D721Med (cell line): ENCODE results near the gene KLF15.
"Not testable (repeated sequence)": the region's sequence is repeated elsewhere in the genome, so short reads cannot be mapped to it uniquely, and the experiment has no call there.

Experiments
- DNase-seq: peaks from one replicate; pipeline ENCODE4 v3.0.0; 2011; ENCODE audit warnings: low spot score; ENCODE audit not compliant: insufficient read length
- FAIRE-seq: peaks from 2 replicates; lab custom pipeline; 2011; peaks lifted over from hg19 to GRCh38; lab: Jason Lieb, UNC
- TF ChIP-seq, protein P1 (sequence below): IDR thresholded peaks from 2 replicates; pipeline ENCODE4 v1.5.1; 2012; ENCODE audit warnings: mild to moderate bottlenecking, control low read depth; ENCODE audit not compliant: insufficient read depth; ENCODE audit errors: missing control alignments

The KLF15 gene

GRCh38 chr3:126340943-126341754 is 16.1 kb downstream of the KLF15 start:
- no peak for FAIRE-seq
- DNase-seq, result no peak
- TF ChIP-seq, protein P1, sequence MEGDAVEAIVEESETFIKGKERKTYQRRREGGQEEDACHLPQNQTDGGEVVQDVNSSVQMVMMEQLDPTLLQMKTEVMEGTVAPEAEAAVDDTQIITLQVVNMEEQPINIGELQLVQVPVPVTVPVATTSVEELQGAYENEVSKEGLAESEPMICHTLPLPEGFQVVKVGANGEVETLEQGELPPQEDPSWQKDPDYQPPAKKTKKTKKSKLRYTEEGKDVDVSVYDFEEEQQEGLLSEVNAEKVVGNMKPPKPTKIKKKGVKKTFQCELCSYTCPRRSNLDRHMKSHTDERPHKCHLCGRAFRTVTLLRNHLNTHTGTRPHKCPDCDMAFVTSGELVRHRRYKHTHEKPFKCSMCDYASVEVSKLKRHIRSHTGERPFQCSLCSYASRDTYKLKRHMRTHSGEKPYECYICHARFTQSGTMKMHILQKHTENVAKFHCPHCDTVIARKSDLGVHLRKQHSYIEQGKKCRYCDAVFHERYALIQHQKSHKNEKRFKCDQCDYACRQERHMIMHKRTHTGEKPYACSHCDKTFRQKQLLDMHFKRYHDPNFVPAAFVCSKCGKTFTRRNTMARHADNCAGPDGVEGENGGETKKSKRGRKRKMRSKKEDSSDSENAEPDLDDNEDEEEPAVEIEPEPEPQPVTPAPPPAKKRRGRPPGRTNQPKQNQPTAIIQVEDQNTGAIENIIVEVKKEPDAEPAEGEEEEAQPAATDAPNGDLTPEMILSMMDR, result no peak

DNA sequence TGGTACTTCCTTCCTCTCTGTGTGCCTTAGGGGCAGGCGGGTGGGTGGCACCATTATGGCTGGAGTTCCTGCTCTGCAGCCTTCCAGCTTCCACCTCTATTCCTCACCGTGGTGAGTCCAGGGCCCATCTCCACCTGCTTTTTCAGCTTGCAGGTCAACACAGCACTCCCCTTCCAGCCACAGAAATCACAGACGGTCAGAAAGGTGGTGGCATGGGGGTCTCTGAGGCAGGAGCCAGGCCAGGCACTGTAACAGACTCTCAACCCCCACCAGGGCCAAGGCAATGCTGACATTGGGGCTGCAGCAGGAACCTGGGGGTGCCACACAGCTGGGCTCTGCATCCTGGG is 16.6 kb downstream of the KLF15 start:
- FAIRE-seq, result no peak
- TF ChIP-seq, protein P1, result no peak
- no peak for DNase-seq

GRCh38 chr3:126340081-126340511 is 17.1 kb downstream of the KLF15 start:
- DNase-seq (no peak), FAIRE-seq (no peak)

GRCh38 chr3:126339466-126339865 is 17.7 kb downstream of the KLF15 start:
- TF ChIP-seq, protein P1, result no peak
- DNase-seq (no peak), FAIRE-seq (no peak)

More at GRCh38 chr3:126340081-126340511, 17.1 kb downstream of the KLF15 start:
- TF ChIP-seq, protein P1, result no peak

DNA sequence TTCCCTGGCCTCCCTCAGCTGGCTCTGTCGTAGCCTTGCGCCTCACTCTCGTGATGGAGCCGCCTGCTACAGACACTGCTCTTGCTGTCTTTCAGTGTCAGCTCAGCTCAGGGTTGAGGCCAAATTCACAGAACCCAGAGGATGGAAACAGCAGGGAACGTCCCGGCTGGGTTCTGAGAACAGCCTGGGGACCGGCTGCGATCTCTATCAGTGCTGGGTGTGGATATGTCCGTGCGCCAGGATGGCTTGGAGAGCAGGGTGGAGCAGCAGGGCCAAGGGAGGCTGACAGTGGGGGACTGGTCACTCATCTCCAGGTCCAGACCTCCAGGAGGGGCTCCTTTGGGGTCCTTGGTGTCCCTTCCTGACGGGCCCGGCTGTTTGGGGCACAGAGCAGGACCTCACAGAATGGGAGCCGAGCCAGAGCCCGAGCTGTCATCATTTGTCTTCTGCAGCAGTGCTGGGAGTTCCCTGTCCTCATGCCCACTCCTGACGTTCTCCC is 18.4 kb downstream of the KLF15 start:
- no peak for DNase-seq
- no peak for FAIRE-seq
- TF ChIP-seq, protein P1, result no peak

- no peak for FAIRE-seq
- TF ChIP-seq, protein P1, result no peak
- no peak for DNase-seq
Observed at GRCh38 chr3:126337980-126338651, 19.1 kb downstream of the KLF15 start.

DNA sequence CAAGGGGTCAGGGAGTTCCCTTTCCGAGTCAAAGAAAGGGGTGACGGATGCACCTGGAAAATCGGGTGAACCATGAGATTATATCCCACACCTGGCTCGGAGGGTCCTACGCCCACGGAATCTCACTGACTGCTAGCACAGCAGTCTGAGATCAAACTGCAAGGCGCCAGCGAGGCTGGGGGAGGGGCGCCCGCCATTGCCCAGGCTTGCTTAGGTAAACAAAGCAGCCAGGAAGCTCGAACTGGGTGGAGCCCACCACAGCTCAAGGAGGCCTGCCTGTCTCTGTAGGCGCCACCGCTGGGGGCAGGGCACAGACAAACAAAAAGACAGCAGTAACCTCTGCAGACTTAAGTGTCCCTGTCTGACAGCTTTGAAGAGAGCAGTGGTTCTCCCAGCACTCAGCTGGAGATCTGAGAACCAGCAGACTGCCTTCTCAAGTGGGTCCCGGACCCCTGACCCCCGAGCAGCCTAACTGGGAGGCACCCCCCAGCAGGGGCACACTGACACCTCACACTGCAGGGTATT is 25.3 kb downstream of the KLF15 start:
- DNase-seq, FAIRE-seq: not testable (repeated sequence)
